Endothelial cell of umbilical vein (primary cell): Measurements from ENCODE around the gene INTS1. TPM values are rescaled to one million over a fixed set of nuclear protein-coding genes. Genes with fewer than 3 reads are reported as not detected.

Source experiments
- BruUV-seq: library from RNA; stranded (reverse); fragments of 400-500 nt; replicated peaks from 2 replicates; lab custom pipeline; 2021; lab: Mats Ljungman, UMichigan
- CTCF ChIA-PET: fragments of 300-600, 350-600 bp; sonication (Branson Sonifier 250); formaldehyde crosslinking; loops from one replicate; lab custom pipeline; 2021; ENCODE audit warnings: antibody characterized with exemption, inconsistent platforms; lab: Charles Lee
- POLR2A ChIA-PET: fragments of 300-600, 350-600 bp; sonication (Branson Sonifier 250); formaldehyde crosslinking; loops from one replicate; lab custom pipeline; 2021; ENCODE audit warnings: antibody characterized with exemption, inconsistent platforms; lab: Charles Lee
- DNase-seq: peaks from one replicate; pipeline ENCODE4 v3.0.0-alpha.2; 2011; ENCODE audit warnings: low read depth, low spot score
- FAIRE-seq: peaks from 2 replicates; lab custom pipeline; 2011; peaks lifted over from hg19 to GRCh38; lab: Jason Lieb, UNC
- H2AFZ ChIP-seq: 2 replicates; pipeline ENCODE4 v1.6.0; 2012; ENCODE audit warnings: low read depth, low read length, control low read depth, inconsistent platforms
- H3K27ac ChIP-seq: 2 replicates; pipeline ENCODE4 v1.5.1; 2011; ENCODE audit warnings: low read depth, mild to moderate bottlenecking, control low read depth, low read length, moderate library complexity; ENCODE audit not compliant: insufficient read depth
- H3K27me3 ChIP-seq, 2 experiments: 2 replicates each; pipeline versions ENCODE4 v1.6.0 to v1.6.1; 2011; ENCODE audit warnings: low read length in 2 of 2, mixed read lengths in 1 of 2; ENCODE audit not compliant: control insufficient read depth in 2 of 2, insufficient read depth in 2 of 2
- H3K36me3 ChIP-seq, 2 experiments: 2 replicates in 1 of 2; 3 replicates in 1 of 2; pipeline ENCODE4 v1.5.1; 2011; ENCODE audit warnings: low read length in 2 of 2, mild to moderate bottlenecking in 1 of 2, moderate library complexity in 1 of 2; ENCODE audit not compliant: control insufficient read depth in 2 of 2, insufficient read depth in 2 of 2; ENCODE audit errors: extremely low read depth in 1 of 2
- H3K4me1 ChIP-seq: 3 replicates; pipeline ENCODE4 v1.5.1; 2011; ENCODE audit warnings: mild to moderate bottlenecking, low read length; ENCODE audit not compliant: control insufficient read depth, insufficient read depth; ENCODE audit errors: extremely low read depth
- H3K4me2 ChIP-seq: 2 replicates; pipeline ENCODE4 v1.6.1; 2011; ENCODE audit warnings: low read length, control low read depth, mixed read lengths; ENCODE audit not compliant: insufficient read depth
- H3K4me3 ChIP-seq, 3 experiments: fragments of 200-600 bp in 1 of 3; sonication (generic), shearing (Covaris generic) in 1 of 3; replicated peaks in 1 of 3; 2 replicates each; pipeline ENCODE4 v1.5.1; 2011 to 2016; ENCODE audit warnings: control low read depth in 3 of 3, low read length in 3 of 3, mild to moderate bottlenecking in 2 of 3, inconsistent platforms in 1 of 3, low read depth in 1 of 3, moderate library complexity in 1 of 3; ENCODE audit not compliant: insufficient read depth in 1 of 3
- H3K79me2 ChIP-seq: 2 replicates; pipeline ENCODE4 v1.6.0; 2012; ENCODE audit warnings: low read length, inconsistent platforms; ENCODE audit not compliant: control insufficient read depth, insufficient read depth
- H3K9ac ChIP-seq: replicated peaks from 2 replicates; pipeline ENCODE3; 2011; ENCODE audit warnings: low read length, control low read depth; ENCODE audit not compliant: insufficient read depth; ENCODE audit errors: extremely low read depth
- H3K9me1 ChIP-seq: replicated peaks from 3 replicates; pipeline ENCODE4 v1.6.0; 2011; ENCODE audit warnings: mild to moderate bottlenecking, low read length; ENCODE audit not compliant: control insufficient read depth, insufficient read depth; ENCODE audit errors: extremely low read depth
- H3K9me3 ChIP-seq: replicated peaks from 2 replicates; pipeline ENCODE4 v1.5.1; 2012; ENCODE audit warnings: low read length, inconsistent platforms; ENCODE audit not compliant: control insufficient read depth, insufficient read depth
- H4K20me1 ChIP-seq: replicated peaks from 2 replicates; pipeline ENCODE3; 2011; ENCODE audit warnings: mild to moderate bottlenecking, low read length; ENCODE audit not compliant: control insufficient read depth, insufficient read depth; ENCODE audit errors: extremely low read depth
- CTCF ChIP-seq, 2 donors: IDR thresholded peaks; 1 replicate in 1 of 2; 2 replicates in 1 of 2; pipeline ENCODE4 v1.5.1; 2011; ENCODE audit warnings: low read length in 2 of 2, mild to moderate bottlenecking in 2 of 2, moderate library complexity in 2 of 2, control low read depth in 1 of 2, inconsistent platforms in 1 of 2, low read depth in 1 of 2; ENCODE audit not compliant: insufficient read depth in 1 of 2; ENCODE audit errors: extremely low read depth in 1 of 2
- EZH2 ChIP-seq: IDR thresholded peaks from 2 replicates; pipeline ENCODE4 v1.6.1; 2012; ENCODE audit warnings: borderline replicate concordance, low read depth, mild to moderate bottlenecking, moderate library complexity, low read length, inconsistent platforms; ENCODE audit not compliant: severe bottlenecking
- FOS ChIP-seq: IDR thresholded peaks from 2 replicates; pipeline ENCODE4 v1.6.1; 2011; ENCODE audit warnings: mild to moderate bottlenecking, low read length, moderate library complexity, borderline replicate concordance; ENCODE audit not compliant: insufficient read depth
- GATA2 ChIP-seq: IDR thresholded peaks from 2 replicates; pipeline ENCODE4 v1.7.0; 2011; ENCODE audit warnings: low read depth, mild to moderate bottlenecking, moderate library complexity, mixed read lengths, low read length; ENCODE audit not compliant: insufficient read length, insufficient read depth
- JUN ChIP-seq: IDR thresholded peaks from 2 replicates; pipeline ENCODE4 v1.6.1; 2011; ENCODE audit warnings: borderline replicate concordance, low read depth; ENCODE audit not compliant: insufficient read length, insufficient read depth
- MAX ChIP-seq: IDR thresholded peaks from 2 replicates; pipeline ENCODE4 v1.6.1; 2011; ENCODE audit not compliant: insufficient read depth, insufficient read length
- MYC ChIP-seq: IDR thresholded peaks from one replicate; pipeline ENCODE4 v1.6.1; 2011; ENCODE audit warnings: mild to moderate bottlenecking, low read depth, low read length
- POLR2A ChIP-seq: IDR thresholded peaks from 2 replicates; pipeline ENCODE4 v1.6.1; 2012; ENCODE audit warnings: low read depth, mild to moderate bottlenecking, control low read depth, low read length
- POLR2AphosphoS5 ChIP-seq: IDR thresholded peaks from 2 replicates; pipeline ENCODE4 v1.6.1; 2012; ENCODE audit warnings: low read depth, mild to moderate bottlenecking, control low read depth, low read length, moderate library complexity; ENCODE audit not compliant: insufficient read depth
- dilution Hi-C: fragments of 300-500 bp; cut with MboI; formaldehyde crosslinking; loops from one replicate; pipeline ENCODE4 v1.15.0; 2019; ENCODE audit warnings: low sequenced_read_pairs; ENCODE audit not compliant: extremely low pct_ligation_motif_present
- intact Hi-C: fragments of 100-400 bp; cut with micrococcal nuclease; formaldehyde crosslinking; loops from one replicate; pipeline ENCODE4 v1.10.0; 2022
- polyA plus RNA-seq, 4 experiments: library from polyadenylated mRNA; depleted of rRNA in 3 of 4; stranded (reverse) in 3 of 4; unstranded in 1 of 4; fragments of >200 nt; gene quantifications; 2 replicates each; pipeline versions ENCODE4 v1.2.1 to v1.2.3, GENCODE V29; 2011 to 2012; ENCODE audit warnings: missing spikeins in 1 of 4
- total RNA-seq: library from RNA; stranded (reverse); gene quantifications from 2 replicates; pipeline ENCODE4 v1.2.3, GENCODE V29; 2021

Gene INTS1
- total and polyA plus RNA-seq, 2 donors (not counting 3 experiments of a cell fraction or from before 2014, with no cell fraction given) = 57.8 to 116 TPM

GRCh38 chr7:1514995-1515401, 10.8 kb upstream of the INTS1 start:
- dilution Hi-C loops = no loop called here
- DNase-seq (no peak), FAIRE-seq (no peak)
- Histone ChIP-seq H4K20me1 (no peaks in the 10 kb centered on the region), H2AFZ (no peak overlapping the region), H3K4me1 (peaks cover 10% of the 10 kb centered on the region), H3K4me3 (no peak overlapping the region), H3K9me3 (no peaks in the 10 kb centered on the region), H3K27me3 (no peaks in the 10 kb centered on the region), H3K4me2 (no peak overlapping the region), H3K27ac (no peak overlapping the region), H3K9ac (no peak overlapping the region), H3K36me3 (no peaks in the 10 kb centered on the region), H3K79me2 (no peaks in the 10 kb centered on the region), H3K9me1 (no peaks in the 10 kb centered on the region)
- BruUV-seq = no TSS peak
- intact Hi-C loops = no loop called here
- POLR2A ChIA-PET = no interaction called here
- CTCF ChIA-PET = interaction anchor here (1.2 to 1.3 kb wide), 2 partner anchors 17 to 22 kb away, joined by 3 read pairs; no protein-coding TSS in a partner anchor
- no peak for TF ChIP-seq FOS
- TF ChIP-seq CTCF (IDR thresholded peaks at IDR 0.05; ENCODE audit: extremely low read depth in 1 of 2, insufficient read depth in 1 of 2, low read depth in 1 of 2, low read length in 2 of 2) = no peak
- no peak for TF ChIP-seq MYC
- no peak for TF ChIP-seq EZH2
- TF ChIP-seq POLR2A = no peak
- TF ChIP-seq GATA2 = no peak
- TF ChIP-seq JUN = no peak
- TF ChIP-seq POLR2AphosphoS5 = no peak
- TF ChIP-seq MAX = no peak
